Left renal cortex interstitium (tissue), 4 donors: ENCODE results near the gene MRGPRE. TPM values are rescaled to one million over a fixed set of nuclear protein-coding genes. Genes with fewer than 3 reads are reported as not detected.

Experiments used
- DNase-seq, 4 donors: peaks; one replicate each; pipeline ENCODE4 v3.0.0-alpha.2; 2013; ENCODE audit warnings: low read depth in 4 of 4, low spot score in 2 of 4, missing footprints in 1 of 4
- polyA plus RNA-seq, 4 donors: library from polyadenylated mRNA; unstranded; fragments of 120-200 nt; gene quantifications; one replicate each; pipeline ENCODE4 v1.2.1, GENCODE V29; 2013; ENCODE audit not compliant: insufficient read length in 4 of 4

Gene MRGPRE
- polyA plus RNA-seq, 4 donors = not detected

GRCh38 chr11:3216027-3216525 is 16.1 kb downstream of the MRGPRE start:
- no peak for DNase-seq

- no peak for DNase-seq
Observed at GRCh38 chr11:3215346-3216026, 16.7 kb downstream of the MRGPRE start.

GRCh38 chr11:3214420-3214699 is 17.9 kb downstream of the MRGPRE start:
- DNase-seq = no peak

GRCh38 chr11:3213659-3214419 is 18.4 kb downstream of the MRGPRE start:
- no peak for DNase-seq

- no peak for DNase-seq
Observed at GRCh38 chr11:3208272-3208671, 23.9 kb downstream of the MRGPRE start.

GRCh38 chr11:3207526-3208189 is 24.6 kb downstream of the MRGPRE start:
- no peak for DNase-seq

GRCh38 chr11:3206922-3207204 is 25.4 kb downstream of the MRGPRE start:
- no peak for DNase-seq

- DNase-seq = no peak
Observed at GRCh38 chr11:3206156-3206921, 25.9 kb downstream of the MRGPRE start.

- no peak for DNase-seq
Observed at GRCh38 chr11:3205261-3206155, 26.7 kb downstream of the MRGPRE start.

- DNase-seq = no peak
Observed at GRCh38 chr11:3204141-3205015, 27.8 kb downstream of the MRGPRE start.

GRCh38 chr11:3203221-3204043 is 28.8 kb downstream of the MRGPRE start:
- DNase-seq = no peak

GRCh38 chr11:3202759-3203158 is 29.5 kb downstream of the MRGPRE start:
- DNase-seq = no peak

- DNase-seq = no peak
Observed at GRCh38 chr11:3202305-3202704, 29.9 kb downstream of the MRGPRE start.

GRCh38 chr11:3201677-3202181 is 30.5 kb downstream of the MRGPRE start:
- no peak for DNase-seq

GRCh38 chr11:3201112-3201581 is 31.1 kb downstream of the MRGPRE start:
- DNase-seq = no peak

- no peak for DNase-seq
Observed at GRCh38 chr11:3200388-3201111, 31.7 kb downstream of the MRGPRE start.

GRCh38 chr11:3199537-3200295 is 32.5 kb downstream of the MRGPRE start:
- no peak for DNase-seq
